ENCODE measurements around the gene TEX2. TPM values are rescaled to one million over a fixed set of nuclear protein-coding genes. Genes with fewer than 3 reads are reported as not detected.

The TEX2 gene
- total and polyA plus RNA-seq, 2 experiments from 2014 or later, result 26.9 to 37.0 TPM

- Histone ChIP-seq H3K4me1 (ENCODE audit: insufficient read depth) (peaks cover 45% of the 10 kb centered on the region), H3K9ac (no peak overlapping the region), H3K27me3 (replicated peaks; ENCODE audit: insufficient read depth) (no peaks in the 10 kb centered on the region), H3K36me3 (ENCODE audit: low read depth) (no peaks in the 10 kb centered on the region), H3K4me3 (no peak overlapping the region; the same call in 1 of the 2 replicates), H3K9me3 (ENCODE audit: low read depth) (no peaks in the 10 kb centered on the region), H2AFZ (no peak overlapping the region), H3K27ac (no peak overlapping the region), H4K20me1 (ENCODE audit: insufficient read depth) (no peaks in the 10 kb centered on the region), H3K9me2 (ENCODE audit: insufficient read depth) (no peaks in the 10 kb centered on the region), H3K4me2 (ENCODE audit: unreplicated experiment) (peak overlapping the region; percentile 2), H3K79me2 (ENCODE audit: insufficient read depth) (peaks cover 65% of the 10 kb centered on the region), H3F3A (ENCODE audit: insufficient read depth) (peaks cover 27% of the 10 kb centered on the region)
- no peak for DNase-seq
- in situ Hi-C loops (cut with MboI), result no loop called here
- TF ChIP-seq EZH2phosphoT487 (IDR thresholded peaks at IDR 0.05; ENCODE audit: insufficient read depth, low read depth) (no peak), EZH2 (IDR thresholded peaks at IDR 0.05; ENCODE audit: insufficient read depth, poor library complexity, severe bottlenecking) (no peak)
- WGBS, 2 experiments (ENCODE audit: low coverage in 1 of 2, low lambda C conversion rate in 2 of 2, missing lambda C conversion rate in 2 of 2), result 97 to 100% methylated on average over 1 of the region's 1 CpG
Observed at GRCh38 chr17:64260886-64261285, 2.2 kb downstream of the TEX2 start.

DNA sequence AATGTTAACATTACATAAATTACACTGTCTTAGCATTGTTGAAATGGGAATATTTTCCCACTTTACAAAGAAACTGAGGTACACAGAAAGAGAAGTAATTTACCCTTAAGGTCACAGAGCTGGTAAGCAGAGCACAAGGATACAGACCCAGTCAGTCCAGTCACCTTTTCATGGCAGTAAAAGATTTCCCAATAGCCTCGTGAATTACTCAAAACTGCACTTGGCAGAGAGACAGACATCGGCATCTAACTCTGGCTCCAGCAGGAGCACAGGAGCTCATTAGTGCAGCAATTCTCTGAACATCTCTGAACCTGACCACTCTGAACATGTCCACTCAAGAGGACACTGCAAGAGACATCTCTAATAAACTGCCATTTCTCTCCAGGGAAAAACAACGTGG is 3.1 kb downstream of the TEX2 start:
- Histone ChIP-seq H3K27ac (peak overlapping the region; percentile 17), H3K27me3 (replicated peaks; ENCODE audit: insufficient read depth) (no peaks in the 10 kb centered on the region), H3K9me2 (ENCODE audit: insufficient read depth) (no peaks in the 10 kb centered on the region), H3F3A (ENCODE audit: insufficient read depth) (peaks cover 27% of the 10 kb centered on the region), H3K36me3 (ENCODE audit: low read depth) (no peaks in the 10 kb centered on the region), H3K9me3 (ENCODE audit: low read depth) (no peaks in the 10 kb centered on the region), H3K9ac (no peak overlapping the region), H4K20me1 (ENCODE audit: insufficient read depth) (no peaks in the 10 kb centered on the region), H2AFZ (no peak overlapping the region), H3K79me2 (ENCODE audit: insufficient read depth) (peaks cover 74% of the 10 kb centered on the region), H3K4me1 (ENCODE audit: insufficient read depth) (peaks cover 45% of the 10 kb centered on the region), H3K4me3 (no peak overlapping the region), H3K4me2 (ENCODE audit: unreplicated experiment) (peak overlapping the region; percentile 2)
- TF ChIP-seq EZH2phosphoT487 (IDR thresholded peaks at IDR 0.05; ENCODE audit: insufficient read depth, low read depth) (no peak), EZH2 (IDR thresholded peaks at IDR 0.05; ENCODE audit: insufficient read depth, poor library complexity, severe bottlenecking) (no peak)
- DNase-seq, result peak; percentile 89
- in situ Hi-C loops (cut with MboI), result no loop called here
- WGBS, 2 experiments (ENCODE audit: low coverage in 1 of 2, low lambda C conversion rate in 2 of 2, missing lambda C conversion rate in 2 of 2), result 24 to 30% methylated on average over 3 of the region's 3 CpGs

DNA sequence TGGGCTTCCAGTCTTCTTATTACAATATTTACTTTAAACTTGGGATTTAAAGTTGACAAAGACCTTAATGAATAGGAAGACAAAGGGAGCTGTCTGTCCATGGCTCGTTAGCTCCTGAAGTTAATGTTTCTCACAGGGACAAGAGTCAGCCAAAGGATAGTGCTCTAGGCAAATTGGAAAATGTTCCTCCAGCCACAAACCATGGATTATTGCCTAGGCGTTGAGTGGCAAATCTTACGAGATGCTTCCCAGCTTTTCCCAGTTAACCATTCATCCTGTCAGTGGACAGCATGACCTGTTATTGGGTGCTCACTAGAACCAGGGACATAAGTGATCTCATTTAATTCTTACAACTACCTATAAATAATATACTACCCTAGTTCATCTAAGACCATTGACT is 3.6 kb downstream of the TEX2 start:
- Histone ChIP-seq H3K4me3 (no peak overlapping the region), H3K27ac (peak overlapping the region; percentile 17), H3K27me3 (replicated peaks; ENCODE audit: insufficient read depth) (no peaks in the 10 kb centered on the region), H3K4me1 (ENCODE audit: insufficient read depth) (peaks cover 45% of the 10 kb centered on the region), H3F3A (ENCODE audit: insufficient read depth) (peaks cover 27% of the 10 kb centered on the region), H3K4me2 (ENCODE audit: unreplicated experiment) (peak overlapping the region; percentile 2), H3K36me3 (ENCODE audit: low read depth) (no peaks in the 10 kb centered on the region), H3K9me3 (ENCODE audit: low read depth) (no peaks in the 10 kb centered on the region), H4K20me1 (ENCODE audit: insufficient read depth) (no peaks in the 10 kb centered on the region), H3K9me2 (ENCODE audit: insufficient read depth) (no peaks in the 10 kb centered on the region), H3K79me2 (ENCODE audit: insufficient read depth) (peaks cover 79% of the 10 kb centered on the region), H3K9ac (no peak overlapping the region), H2AFZ (no peak overlapping the region)
- DNase-seq, result no peak
- in situ Hi-C loops (cut with MboI), result no loop called here
- no peak for TF ChIP-seq EZH2phosphoT487 (IDR thresholded peaks at IDR 0.05; ENCODE audit: insufficient read depth, low read depth)
- no peak for TF ChIP-seq EZH2 (IDR thresholded peaks at IDR 0.05; ENCODE audit: insufficient read depth, poor library complexity, severe bottlenecking)
- WGBS, 2 experiments (ENCODE audit: low coverage in 1 of 2, low lambda C conversion rate in 2 of 2, missing lambda C conversion rate in 2 of 2), result 83 to 87% methylated on average over 3 of the region's 3 CpGs

DNA sequence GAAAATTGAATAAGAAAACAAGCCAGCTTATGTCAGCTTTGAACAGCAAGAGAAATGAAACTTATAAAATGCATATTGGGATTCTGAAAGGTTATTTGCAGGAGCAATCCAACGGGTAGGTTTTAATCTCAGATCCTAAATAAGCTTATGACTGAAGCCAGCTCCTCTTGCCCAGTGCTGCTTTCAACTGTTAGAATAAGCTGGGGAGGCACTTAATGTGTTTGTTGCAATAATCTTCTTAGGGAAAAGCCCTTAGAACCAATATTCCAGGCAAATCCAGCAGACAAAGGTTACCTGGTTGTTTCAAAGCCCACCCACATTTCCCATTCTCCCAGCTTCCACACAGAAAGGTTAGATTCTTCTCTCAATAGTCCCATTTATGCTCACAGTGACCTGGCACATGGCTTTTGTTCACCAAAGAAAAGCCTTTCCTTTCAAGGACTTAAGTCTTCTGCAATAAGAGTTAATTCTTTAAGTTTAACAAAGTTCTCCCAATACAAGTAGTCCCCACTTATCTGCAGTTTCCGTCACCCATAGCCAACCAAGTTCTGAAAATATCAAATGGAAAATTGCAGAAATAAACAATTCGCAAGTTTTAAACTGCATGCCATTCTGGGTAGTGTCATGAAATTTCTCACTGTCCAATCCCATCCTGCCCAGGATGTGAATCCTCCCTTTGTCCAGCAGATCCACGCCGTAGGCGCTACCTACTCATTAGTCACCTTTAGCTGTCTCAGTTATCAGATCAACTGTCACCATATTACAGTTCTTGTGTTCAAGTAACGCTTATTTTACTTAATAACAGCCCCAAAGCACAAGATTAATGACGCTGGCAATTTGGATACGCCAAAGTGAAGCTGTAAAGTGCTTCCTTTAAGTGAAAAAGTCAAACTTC is 5.9 kb downstream of the TEX2 start:
- peak overlapping the region; percentile 9; the same call in 1 of the 2 replicates for H3K9ac ChIP-seq

More for the DNA sequence above, 5.9 kb downstream of the TEX2 start:
- peak; percentile 88 for DNase-seq
- H3K4me2 ChIP-seq (ENCODE audit: unreplicated experiment), result peak overlapping the region; percentile 61
- H2AFZ ChIP-seq, result peak overlapping the region; percentile 8; the same call in 1 of the 2 replicates
- no peaks in the 10 kb centered on the region for H3K9me3 ChIP-seq (ENCODE audit: low read depth)
- H3K79me2 ChIP-seq (ENCODE audit: insufficient read depth), result peaks cover 95% of the 10 kb centered on the region
- no peaks in the 10 kb centered on the region for H4K20me1 ChIP-seq (ENCODE audit: insufficient read depth)
- H3K4me3 ChIP-seq, result peak overlapping the region; percentile 46
- H3K36me3 ChIP-seq (ENCODE audit: low read depth), result no peaks in the 10 kb centered on the region
- H3K27me3 ChIP-seq (replicated peaks; ENCODE audit: insufficient read depth), result no peaks in the 10 kb centered on the region
- peaks cover 27% of the 10 kb centered on the region for H3F3A ChIP-seq (ENCODE audit: insufficient read depth)
- WGBS, 2 experiments (ENCODE audit: low coverage in 1 of 2, low lambda C conversion rate in 2 of 2, missing lambda C conversion rate in 2 of 2), result 11 to 12% methylated on average over 9 of the region's 9 CpGs
- no peak for TF ChIP-seq EZH2phosphoT487 (IDR thresholded peaks at IDR 0.05; ENCODE audit: insufficient read depth, low read depth)
- TF ChIP-seq EZH2 (IDR thresholded peaks at IDR 0.05; ENCODE audit: insufficient read depth, poor library complexity, severe bottlenecking), result no peak
- H3K9me2 ChIP-seq (ENCODE audit: insufficient read depth), result no peaks in the 10 kb centered on the region
- in situ Hi-C loops (cut with MboI), result no loop called here
- H3K4me1 ChIP-seq (ENCODE audit: insufficient read depth), result peaks cover 51% of the 10 kb centered on the region
- H3K27ac ChIP-seq, result peak overlapping the region; percentile 55

All from GM23248 (cell line).